HG03469 (cell line): Measurements from ENCODE around the gene POLN.

Experiments used
- ATAC-seq: cut with Tn5 transposase; IDR thresholded peaks from one replicate; pipeline ENCODE4 v1.9.1; 2021; ENCODE audit warnings: mild to moderate bottlenecking, moderate library complexity, moderate number of reproducible peaks; ENCODE audit not compliant: unreplicated experiment

POLN gene

DNA sequence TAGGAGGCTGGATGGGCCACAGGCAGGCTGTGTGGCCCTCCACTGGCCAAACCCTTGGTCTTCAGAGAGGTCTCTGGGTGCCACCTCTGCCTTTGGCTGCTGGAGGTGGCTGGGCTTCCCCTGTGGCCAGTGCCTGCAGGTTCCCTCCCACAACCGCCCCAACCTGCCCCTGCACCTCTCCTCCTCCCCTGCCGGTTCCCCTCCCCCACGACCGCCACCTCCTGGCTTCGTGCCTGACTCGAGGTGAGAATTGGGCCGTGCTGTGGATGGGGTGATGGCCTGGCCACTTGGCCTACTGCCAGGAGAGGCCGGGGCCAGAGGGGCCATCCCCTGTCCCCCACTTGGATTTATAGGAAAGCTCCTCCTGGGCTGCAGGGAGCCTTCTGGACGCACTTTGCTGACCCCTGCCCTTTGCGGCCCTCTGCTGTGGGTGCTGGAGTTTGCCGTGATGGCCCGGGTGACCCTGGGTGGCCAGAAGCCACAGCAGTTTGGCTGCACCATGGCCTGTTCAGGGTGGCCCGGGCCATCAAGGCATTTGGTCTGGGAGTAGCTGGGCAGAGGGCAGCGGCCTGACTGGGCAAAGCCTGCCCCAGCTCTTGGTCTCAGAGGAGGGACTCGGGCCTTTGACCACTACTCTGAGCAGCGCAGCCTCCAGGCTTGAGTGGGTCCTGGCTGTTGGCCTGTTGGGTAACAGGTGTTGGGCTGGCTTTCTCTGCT, 179.0 kb downstream of the POLN start:
- no peak for ATAC-seq

DNA sequence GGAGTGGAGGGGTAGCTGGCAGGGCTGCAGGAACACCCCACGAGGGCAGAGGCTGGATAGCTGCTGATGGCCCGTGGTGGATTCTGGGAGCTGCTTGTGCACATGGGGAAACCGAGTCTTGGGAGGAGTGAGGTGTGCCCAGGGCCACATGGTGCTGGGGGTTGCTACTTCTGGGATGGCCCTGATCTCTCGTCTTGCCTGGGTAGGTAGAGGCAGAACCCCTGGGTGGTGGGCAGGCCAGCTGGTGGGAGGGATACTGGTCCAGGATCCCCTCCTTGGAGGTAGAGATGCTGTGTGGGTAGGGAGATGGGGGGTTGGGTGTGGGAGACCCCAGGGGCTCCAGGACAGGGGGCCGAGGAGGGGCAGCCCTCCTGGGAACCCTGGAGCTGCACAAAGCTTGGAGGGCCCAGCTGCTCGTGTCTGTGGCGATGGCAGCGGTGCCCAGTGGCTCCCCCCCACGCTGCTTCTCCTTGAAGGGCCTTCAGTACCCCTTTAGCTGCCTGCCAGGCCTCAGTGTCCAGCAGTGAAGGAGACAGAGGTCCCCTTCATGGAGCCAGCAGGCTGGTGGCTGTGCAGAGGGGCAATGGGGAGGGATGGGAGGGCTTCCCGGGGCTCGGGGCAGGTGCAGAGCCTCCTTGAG, 179.6 kb downstream of the POLN start:
- no peak for ATAC-seq

GRCh38 chr4:2061186-2062131, 180.5 kb downstream of the POLN start:
- ATAC-seq = no peak

DNA sequence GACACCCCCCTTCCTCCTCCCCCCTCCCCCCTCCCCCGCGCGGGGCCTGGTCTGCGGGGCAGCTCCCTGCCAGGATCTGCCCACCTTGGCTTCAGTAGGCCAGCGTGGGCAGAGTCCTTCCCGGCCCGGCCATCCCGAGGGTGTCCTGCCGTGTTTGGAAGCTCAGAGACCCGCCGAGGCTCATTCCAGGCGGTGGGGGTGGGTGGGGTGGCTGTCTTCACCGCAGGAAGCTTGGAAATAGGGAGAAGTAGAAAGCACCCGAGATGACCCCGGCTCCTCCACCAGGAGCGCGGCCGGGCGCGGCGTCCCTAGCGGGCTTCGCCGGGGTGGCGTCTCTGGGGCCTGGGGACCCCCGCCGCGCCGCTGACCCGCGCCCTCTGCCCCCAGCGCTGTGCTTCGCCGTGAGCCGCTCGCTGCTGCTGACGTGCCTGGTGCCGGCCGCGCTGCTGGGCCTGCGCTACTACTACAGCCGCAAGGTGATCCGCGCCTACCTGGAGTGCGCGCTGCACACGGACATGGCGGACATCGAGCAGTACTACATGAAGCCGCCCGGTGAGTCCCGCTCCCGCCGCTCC, 181.2 kb downstream of the POLN start:
- no peak for ATAC-seq

GRCh38 chr4:2059726-2060602, 182.0 kb downstream of the POLN start:
- ATAC-seq = no peak

DNA sequence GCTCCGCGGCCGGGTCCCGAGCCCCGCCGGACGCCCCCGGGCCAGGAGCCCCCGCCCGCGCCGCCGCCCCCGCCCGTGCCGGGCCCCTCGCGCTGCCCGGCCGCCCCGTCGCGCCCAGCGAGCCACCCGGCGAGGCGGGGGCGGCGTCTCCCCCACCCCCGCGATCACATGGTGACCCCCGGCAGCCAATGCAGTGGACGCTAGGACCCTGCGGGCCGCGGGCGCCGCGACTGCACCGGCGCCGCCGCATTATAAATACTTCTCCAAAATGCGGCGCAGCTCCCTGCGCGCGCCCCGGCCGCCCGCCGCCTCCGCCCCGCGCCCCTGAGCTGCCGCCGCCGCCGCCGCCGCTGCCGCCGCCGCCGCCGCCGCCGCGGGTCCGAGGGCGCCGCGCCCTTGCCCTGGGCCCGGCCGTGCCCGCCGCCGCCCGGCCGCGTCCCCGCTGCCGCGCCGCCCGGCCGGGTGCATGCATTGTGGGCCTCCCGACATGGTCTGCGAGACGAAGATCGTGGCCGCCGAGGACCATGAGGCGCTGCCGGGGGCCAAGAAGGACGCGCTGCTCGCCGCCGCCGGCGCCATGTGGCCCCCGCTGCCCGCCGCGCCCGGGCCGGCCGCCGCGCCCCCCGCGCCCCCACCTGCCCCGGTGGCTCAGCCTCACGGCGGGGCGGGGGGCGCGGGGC, 182.7 kb downstream of the POLN start, which contains the start of gene NAT8L:
Gene NAT8L, plus strand, starts transcription at position 282 of the 680 bp plus-strand sequence. Its CDS starts 185 bp downstream, at position 467.
- no peak for ATAC-seq

- ATAC-seq = no peak
These were observed 183.5 kb downstream of the POLN start for GRCh38 chr4:2058264-2059045.

- ATAC-seq = no peak
These were observed 184.4 kb downstream of the POLN start for GRCh38 chr4:2057382-2058065.

DNA sequence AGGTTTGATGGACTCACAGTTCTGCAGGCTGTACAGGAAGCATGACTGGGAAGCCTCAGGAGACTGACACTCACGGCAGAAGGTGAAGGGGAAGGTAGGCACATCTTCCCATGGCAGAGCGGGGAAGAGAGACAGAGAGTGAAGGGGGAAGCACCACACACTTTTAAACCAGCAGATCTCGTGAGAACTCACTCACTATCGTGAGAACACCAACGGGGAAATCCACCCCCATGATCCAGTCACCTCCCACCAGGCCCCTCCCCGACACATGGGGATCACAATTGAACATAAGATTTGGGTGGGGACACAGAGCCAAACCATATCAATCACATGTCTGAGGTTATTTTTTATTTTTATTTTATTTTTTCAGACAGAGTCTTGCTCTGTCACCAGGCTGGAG, 187.7 kb downstream of the POLN start:
- no peak for ATAC-seq

DNA sequence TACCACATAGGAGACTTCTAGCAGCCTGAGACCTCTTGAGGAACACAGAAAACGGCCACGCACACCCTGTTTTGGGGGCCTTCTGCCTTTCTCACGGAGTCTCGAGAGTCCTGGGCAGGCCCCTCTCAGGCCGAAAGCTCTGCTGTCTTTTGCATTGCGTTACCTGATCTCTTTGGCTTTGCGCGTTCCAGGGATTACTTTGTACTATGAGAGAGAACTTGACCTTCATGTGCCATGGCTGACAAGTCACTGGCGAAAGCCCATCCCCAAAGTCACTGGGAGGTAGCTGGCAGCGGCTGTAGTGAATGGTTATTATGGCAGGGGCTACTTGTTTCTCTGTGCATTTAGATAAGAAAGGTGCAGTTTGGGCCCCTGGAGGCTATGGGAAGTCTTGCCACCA, 190.8 kb downstream of the POLN start:
- no peak for ATAC-seq

GRCh38 chr4:2049811-2050210, 192.1 kb downstream of the POLN start:
- no peak for ATAC-seq

DNA sequence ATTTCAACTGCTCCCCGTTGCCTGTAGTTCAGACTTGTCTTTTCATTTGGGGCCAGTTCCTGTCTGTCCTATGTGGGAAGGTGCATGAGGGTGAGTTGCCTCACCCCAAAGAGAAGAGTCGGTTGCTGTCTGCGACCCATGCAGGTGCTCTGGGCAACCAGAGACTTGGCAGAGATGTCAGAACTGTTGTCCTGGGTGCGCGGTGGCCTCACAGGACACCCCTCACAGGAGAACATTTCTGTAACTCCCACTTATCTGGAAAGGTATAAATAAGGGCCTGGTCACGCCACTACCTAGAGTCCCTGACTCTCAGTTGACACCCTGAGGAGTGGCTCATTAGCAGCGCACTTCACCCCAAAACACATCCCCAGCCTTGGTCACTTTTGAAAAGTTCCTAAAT, 192.5 kb downstream of the POLN start:
- no peak for ATAC-seq

DNA sequence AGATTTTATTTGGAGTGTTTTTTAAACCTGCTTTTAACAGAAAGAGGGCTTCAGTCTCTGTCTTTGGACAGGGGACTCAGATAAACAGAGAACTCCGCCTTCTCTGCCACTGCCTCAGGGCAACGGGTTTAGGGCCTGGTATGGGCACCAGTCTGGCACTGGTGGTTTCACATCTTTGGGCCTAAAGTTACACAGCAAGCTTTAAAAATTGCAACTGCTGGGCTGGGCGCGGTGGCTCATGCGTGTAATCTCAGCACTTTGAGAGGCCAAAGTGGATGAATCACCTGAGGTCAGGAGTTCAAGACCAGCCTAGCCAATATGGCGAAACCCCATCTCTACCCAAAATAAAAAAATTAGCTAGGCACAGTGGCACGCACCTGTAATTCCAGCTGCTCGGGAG, 193.1 kb downstream of the POLN start:
- no peak for ATAC-seq

DNA sequence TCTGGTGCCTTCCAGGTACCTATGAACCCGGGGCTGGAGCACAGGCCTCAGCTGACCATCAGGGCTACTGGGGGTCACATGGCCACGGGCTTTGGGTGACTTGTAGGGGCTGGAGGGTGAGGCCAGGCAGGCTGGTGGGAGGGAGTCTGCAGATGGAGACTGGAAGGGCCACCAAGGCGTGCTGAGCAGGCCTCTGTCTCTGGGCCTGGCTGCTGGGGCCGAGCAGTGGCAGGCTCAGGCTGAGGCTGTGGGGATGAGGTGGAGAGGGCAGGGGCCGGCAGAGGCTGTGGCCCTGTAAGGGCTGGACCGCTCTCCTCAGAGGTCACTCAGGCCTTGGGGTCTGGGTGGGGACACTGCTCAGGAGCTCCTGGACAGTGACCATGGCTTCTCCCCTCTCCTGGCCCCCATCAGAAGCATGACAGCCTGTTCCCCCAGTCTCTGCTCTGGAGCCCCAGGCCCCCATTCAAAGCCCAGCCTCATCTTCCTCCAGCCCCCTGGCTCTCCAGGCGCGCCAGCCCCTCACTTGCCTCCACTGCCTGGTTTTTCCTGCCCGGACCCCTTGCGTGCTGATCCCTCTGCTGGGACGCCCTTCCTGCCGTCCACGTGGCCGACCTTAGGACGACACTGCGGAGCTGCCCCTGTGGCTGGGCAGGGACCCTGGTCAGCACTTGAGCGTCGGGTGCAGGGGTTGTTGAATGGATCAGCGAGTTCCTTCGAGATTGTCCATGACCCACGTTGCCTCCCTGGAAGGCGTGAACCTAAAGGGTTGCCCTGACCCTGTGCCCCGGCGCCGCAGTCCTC, 193.9 kb downstream of the POLN start:
- no peak for ATAC-seq

GRCh38 chr4:2047031-2047660, 194.8 kb downstream of the POLN start:
- no peak for ATAC-seq

DNA sequence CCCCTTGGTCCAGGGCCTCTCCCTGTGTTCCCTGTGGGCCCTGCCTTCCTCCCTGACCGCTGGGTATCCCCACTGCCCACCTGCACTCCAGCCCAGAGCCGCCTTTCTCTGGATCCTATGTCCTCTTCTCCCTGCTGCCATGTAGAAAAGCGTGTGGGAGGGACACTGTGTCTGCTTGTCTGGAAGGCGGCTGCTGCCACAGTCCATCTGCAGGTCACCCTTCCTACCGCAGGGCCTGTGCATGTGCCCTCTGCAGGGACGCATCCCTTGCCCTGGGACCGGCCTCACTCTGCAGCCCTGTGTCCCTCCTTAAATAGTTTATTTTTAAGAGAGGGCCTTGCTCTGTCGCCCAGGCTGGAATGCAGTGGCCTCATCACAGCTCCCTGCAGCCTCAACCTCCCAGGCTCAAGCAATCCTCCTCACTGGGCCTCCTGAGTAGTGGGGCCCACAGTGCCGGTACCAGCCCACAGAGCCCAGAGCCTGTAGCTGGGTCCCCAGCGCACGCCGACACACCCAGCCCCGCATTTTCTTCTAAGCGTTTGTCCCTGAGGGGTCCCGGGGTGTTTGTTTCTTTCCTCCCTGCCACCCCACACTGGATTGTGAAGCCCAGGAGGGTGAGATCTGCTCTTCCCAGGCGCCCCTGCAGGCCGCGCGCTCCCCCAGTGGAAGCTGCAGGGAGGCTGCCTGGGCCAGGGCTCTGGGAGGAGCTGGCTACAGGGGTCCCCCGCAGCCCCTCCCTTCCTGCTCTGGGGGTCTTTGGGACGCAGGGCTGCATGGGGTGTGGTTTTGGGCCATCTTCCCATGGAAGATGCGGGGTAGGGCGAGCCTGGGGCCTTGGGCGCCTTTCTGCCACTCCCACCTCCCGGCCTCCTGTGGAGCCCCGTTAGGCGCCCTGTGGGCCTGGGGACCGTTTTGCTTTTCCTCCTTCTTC, 195.6 kb downstream of the POLN start:
- no peak for ATAC-seq
